ENCODE measurements around the gene MAFG.

GRCh38 chr17:81922566-81923301, 4.8 kb downstream of the MAFG start:
- TF ChIP-seq CTCF (IDR thresholded peaks at IDR 0.05; ENCODE audit: insufficient read depth, low read depth, low read length) (no peak), EZH2 (IDR thresholded peaks at IDR 0.05; ENCODE audit: insufficient read depth, low read length) (no peak)

Measured in astrocyte (in vitro differentiated cells and primary cell).